OCI-M2 (cell line): ENCODE results near the gene IL1RAPL1.

Experiments used
- DNase-seq: peaks from one replicate; lab custom pipeline; 2025; ENCODE audit not compliant: unreplicated experiment; lab: John Stamatoyannopoulos, UW

Gene IL1RAPL1

GRCh38 chrX:28586981-28587551, at the start of gene IL1RAPL1:
TSS of gene IL1RAPL1 (plus strand) at chrX:28587446.
- DNase-seq: no peak

DNA sequence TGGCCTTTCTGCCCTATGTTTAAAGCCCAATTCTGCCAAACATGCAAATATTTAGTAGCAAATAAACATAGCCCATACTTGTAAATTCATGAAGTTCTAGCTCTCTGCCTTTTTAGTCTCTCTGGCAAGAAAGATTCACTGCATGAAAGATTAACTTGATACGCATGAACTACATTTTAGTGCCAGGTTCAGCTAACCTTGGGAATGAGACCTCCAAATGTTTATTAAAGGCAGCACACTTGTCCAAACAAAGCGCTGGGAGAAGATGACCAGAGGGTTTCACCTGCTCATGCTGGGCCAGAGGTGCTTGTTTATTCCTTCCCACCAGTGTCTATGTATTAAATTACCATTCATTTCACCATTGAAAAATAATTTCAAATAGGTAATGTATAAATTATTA, 44.5 kb upstream of the IL1RAPL1 start:
- DNase-seq: no peak

DNA sequence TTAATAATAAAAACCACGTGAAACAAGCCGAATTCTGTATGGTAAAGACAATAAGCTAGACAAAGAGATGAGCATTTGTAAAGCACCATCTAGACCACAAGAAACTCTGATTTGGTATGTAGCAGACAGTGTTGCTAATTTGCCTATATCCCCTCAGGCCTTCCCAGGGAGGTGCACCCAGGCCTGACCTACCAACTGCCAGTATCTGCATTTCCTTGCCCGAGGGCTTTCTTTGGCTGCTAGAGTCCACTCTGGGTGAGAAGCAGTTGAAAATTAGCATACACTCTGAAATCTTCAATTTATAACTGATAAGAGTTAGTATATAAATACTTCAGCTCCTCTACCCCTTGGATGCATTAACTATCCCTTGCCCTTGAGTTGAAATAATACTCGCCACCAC, 37.4 kb upstream of the IL1RAPL1 start:
- DNase-seq: no peak

GRCh38 chrX:28550331-28550872, 36.8 kb upstream of the IL1RAPL1 start:
- no peak for DNase-seq

- DNase-seq: no peak
Observed at GRCh38 chrX:28552322-28552721, 34.9 kb upstream of the IL1RAPL1 start.

- no peak for DNase-seq
Observed at GRCh38 chrX:28552882-28553829, 34.1 kb upstream of the IL1RAPL1 start.

- DNase-seq: no peak
Observed at GRCh38 chrX:28576117-28576516, 11.1 kb upstream of the IL1RAPL1 start.

DNA sequence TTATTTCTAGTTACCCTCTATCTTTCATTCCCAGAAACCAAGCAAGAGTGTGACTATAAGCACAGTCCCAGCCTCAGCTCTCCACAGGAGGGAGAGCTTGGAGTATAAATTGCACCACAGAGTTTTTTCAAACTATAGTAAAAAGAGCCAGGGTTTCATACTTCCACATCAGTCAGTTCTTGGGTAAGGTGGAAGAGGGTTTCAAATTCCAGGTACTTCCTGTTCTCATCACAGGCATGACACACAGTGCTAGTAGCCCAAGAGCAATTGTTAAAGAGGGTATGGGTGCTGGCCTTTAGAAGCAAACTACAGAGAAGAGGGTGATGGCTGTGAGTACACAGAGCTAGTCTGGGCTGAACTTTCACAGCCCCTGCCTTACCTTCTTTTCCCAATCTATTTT, 5.7 kb upstream of the IL1RAPL1 start:
- no peak for DNase-seq

GRCh38 chrX:28582511-28582910, 4.7 kb upstream of the IL1RAPL1 start:
- no peak for DNase-seq

DNA sequence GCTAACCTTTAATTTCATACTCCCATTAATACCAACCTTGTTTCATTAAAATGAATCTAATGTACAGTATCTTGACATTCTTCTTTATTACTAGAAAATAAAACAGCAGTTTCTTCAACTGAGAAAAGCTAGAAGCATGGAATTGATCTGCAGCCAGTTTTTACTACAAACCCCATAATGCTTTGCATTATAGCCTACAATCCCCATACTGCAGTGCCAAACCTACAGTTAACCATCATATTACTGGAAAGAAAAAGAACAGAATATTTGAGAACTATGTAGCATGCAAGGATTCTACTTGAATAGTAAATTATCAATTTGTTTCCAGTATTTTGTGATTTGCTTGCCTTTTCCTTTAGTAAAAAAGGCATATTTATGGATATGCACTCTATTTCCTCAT, 3.2 kb upstream of the IL1RAPL1 start:
- no peak for DNase-seq

DNA sequence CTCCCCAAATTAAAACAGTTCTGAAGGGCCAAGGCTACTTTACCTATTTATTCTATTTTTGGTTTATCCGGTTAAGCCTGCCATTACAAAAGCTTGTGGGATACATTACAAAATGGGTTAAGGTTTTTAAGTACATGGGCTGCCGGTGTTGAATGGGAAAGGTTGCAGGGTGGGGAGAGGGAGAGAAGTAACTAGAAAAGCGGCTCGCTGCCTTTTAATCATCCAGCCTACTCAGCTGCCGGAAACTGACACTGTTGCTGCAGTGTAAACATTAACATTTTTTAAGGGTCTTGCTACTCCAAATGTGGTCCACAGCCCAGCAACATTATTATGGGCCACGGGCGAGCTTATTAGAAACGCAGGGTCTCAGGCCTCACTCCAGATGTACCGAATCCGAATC, 1.5 kb upstream of the IL1RAPL1 start:
- no peak for DNase-seq

- DNase-seq: no peak
Observed at GRCh38 chrX:28586286-28586685, 960 bp upstream of the IL1RAPL1 start.

DNA sequence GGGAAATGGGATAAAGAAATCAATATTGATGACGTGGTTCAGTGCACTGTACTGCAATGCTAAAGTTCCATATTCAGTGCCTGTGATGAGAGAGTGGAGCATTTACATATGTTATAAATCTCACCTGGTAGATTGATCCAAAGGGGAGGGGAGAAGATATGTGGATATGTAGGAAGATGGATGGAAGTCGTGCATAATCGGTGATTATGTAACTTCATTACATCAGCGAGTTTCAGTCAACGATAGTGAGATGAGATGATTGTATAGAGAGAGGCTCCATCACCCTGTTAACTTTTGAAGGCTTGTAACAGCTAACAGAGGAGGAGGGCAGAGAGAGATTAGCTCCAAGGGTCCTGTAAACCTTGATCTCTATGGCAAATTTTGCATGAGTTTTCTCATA, 1.8 kb downstream of the IL1RAPL1 start:
- no peak for DNase-seq

- no peak for DNase-seq
Observed at GRCh38 chrX:28590396-28590795, 3.1 kb downstream of the IL1RAPL1 start.

- no peak for DNase-seq
Observed at GRCh38 chrX:28591542-28591941, 4.3 kb downstream of the IL1RAPL1 start.

DNA sequence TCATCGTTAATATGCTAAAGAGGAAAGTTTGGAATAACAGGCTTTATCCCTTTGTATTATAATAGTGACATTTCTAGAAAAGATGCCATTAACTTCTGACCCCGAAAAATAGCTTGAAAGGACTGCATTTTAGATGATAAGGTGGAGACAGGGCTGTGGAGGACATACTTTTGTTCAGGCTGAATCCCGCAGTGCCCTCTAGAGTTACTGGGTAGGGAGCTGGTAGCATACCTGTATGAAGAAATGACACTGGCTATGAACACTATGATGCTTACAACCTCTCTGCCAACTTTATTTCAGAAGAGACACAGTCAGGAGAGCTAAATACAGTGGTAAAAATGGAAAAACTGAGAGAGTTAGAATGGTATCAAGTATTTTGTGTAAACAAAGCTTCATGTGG, 8.1 kb downstream of the IL1RAPL1 start:
- no peak for DNase-seq

DNA sequence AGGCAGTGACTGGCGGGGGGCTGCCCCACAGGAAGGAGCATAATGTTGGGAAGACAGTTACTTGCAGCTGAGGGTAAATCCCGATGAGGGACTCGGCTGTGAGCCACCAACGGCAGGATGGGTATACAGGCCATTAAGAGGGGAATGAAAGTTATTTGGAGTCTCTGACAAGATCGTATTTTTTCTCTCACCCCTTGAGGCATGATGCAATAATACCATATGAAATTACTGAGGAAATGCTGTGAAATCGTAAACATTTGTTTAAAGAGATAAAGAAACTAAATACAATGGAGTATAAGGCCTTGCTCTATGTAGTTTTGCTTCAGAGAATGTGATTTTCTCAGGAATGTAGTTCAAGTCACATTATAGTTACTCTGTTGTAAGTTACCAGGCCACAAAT, 12.7 kb downstream of the IL1RAPL1 start:
- no peak for DNase-seq

GRCh38 chrX:28609003-28609402, 21.8 kb downstream of the IL1RAPL1 start:
- DNase-seq: no peak

GRCh38 chrX:28609917-28610613, 22.8 kb downstream of the IL1RAPL1 start:
- no peak for DNase-seq

- DNase-seq: no peak
Observed at GRCh38 chrX:28610746-28611145, 23.5 kb downstream of the IL1RAPL1 start.

DNA sequence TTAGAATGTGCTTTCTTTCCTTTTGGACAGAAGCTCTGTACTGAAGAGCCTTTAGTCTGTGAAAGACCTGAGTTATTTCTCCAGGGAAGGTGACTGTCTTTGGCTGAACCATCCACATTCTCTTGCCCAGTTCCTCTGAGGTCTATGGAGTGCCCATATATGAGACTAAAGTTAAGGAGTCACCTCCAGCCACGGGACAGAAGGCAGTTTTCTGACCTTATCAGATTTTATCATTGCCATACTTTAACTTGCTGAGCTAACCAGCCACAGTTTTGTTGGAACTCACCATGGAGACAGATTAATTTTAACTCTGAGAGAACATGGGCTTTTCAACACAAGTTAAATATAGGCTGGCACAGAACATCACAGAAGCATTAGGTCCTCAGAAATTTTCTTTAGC, 26.3 kb downstream of the IL1RAPL1 start:
- DNase-seq: no peak

DNA sequence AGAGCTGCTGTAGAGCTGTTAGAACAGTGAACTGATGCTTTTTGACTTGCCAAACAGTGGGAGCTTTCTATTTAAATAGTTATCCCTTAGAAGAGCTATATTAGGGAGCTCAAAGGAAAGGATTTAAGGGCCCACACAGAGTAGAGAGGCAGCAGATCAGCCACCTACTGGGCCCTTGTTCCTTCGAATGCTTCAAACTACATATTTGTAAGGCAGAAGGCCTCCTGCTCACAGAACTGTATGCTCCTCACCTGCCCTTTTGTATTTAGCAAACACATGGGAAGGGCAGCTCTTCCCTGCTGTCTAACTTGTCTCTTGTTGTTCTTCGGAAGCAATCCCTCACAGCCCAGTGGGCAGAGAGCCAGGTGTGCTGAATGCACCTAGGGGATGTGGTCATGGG, 38.0 kb downstream of the IL1RAPL1 start:
- no peak for DNase-seq
